Measurements from ENCODE around the gene KCTD5. TPM values are rescaled to one million over a fixed set of nuclear protein-coding genes. Genes with fewer than 3 reads are reported as not detected.

Gene KCTD5
- total and polyA plus RNA-seq, 2 experiments from 2014 or later: 19.7 to 31.8 TPM

DNA sequence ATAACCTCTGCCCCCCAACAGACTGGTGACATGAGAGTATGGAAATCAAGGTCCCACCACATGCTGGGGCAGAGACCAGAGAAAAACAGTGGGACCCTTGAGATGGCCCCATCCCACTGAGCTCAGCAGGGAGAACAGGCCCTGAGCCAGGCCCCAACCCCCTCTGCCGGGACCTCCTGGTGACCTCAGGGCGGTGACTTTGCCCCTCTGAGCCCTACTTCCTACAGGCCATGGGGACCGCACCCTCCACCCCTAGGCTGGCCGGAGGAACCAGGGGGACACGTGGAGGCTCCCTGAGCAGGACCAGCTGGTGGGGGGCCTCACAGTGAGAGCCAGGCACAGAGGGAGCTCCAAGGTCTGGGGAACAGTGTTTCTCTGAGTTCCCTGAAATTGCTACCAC, 56.3 kb downstream of the KCTD5 start:
- DNase-seq (ENCODE audit: low spot score) (no peak), ATAC-seq (no peak)
- peaks cover 3% of the 10 kb centered on the region; the same call in 1 of the 3 replicates for H3K4me1 Mint-ChIP-seq
- H3F3A ChIP-seq (replicated peaks; ENCODE audit: low read depth): no peaks in the 10 kb centered on the region
- no peaks in the 10 kb centered on the region for H3K4me1 ChIP-seq (ENCODE audit: insufficient read depth)
- no peaks in the 10 kb centered on the region for H4K20me1 ChIP-seq (replicated peaks; ENCODE audit: insufficient read depth)
- H2AFZ ChIP-seq: no peak overlapping the region
- TF ChIP-seq CREB1 (CRISPR knock-in tag; IDR thresholded peaks at IDR 0.05; ENCODE audit: low read depth) (no peak), EZH2 (IDR thresholded peaks at IDR 0.05; ENCODE audit: low read depth, unreplicated experiment) (no peak), JUNB (IDR thresholded peaks at IDR 0.05; ENCODE audit: unreplicated experiment) (no peak), ZNF114 (CRISPR knock-in tag; IDR thresholded peaks at IDR 0.05) (no peak), EZH2phosphoT487 (IDR thresholded peaks at IDR 0.05; ENCODE audit: unreplicated experiment) (no peak), POLR2AphosphoS5 (IDR thresholded peaks at IDR 0.05; ENCODE audit: low read depth) (no peak), CTCF (conservative IDR thresholded peaks at IDR 0.05; ENCODE audit: low read depth in 2 of 2) (no peak)
- TF ChIP-seq, protein P1, sequence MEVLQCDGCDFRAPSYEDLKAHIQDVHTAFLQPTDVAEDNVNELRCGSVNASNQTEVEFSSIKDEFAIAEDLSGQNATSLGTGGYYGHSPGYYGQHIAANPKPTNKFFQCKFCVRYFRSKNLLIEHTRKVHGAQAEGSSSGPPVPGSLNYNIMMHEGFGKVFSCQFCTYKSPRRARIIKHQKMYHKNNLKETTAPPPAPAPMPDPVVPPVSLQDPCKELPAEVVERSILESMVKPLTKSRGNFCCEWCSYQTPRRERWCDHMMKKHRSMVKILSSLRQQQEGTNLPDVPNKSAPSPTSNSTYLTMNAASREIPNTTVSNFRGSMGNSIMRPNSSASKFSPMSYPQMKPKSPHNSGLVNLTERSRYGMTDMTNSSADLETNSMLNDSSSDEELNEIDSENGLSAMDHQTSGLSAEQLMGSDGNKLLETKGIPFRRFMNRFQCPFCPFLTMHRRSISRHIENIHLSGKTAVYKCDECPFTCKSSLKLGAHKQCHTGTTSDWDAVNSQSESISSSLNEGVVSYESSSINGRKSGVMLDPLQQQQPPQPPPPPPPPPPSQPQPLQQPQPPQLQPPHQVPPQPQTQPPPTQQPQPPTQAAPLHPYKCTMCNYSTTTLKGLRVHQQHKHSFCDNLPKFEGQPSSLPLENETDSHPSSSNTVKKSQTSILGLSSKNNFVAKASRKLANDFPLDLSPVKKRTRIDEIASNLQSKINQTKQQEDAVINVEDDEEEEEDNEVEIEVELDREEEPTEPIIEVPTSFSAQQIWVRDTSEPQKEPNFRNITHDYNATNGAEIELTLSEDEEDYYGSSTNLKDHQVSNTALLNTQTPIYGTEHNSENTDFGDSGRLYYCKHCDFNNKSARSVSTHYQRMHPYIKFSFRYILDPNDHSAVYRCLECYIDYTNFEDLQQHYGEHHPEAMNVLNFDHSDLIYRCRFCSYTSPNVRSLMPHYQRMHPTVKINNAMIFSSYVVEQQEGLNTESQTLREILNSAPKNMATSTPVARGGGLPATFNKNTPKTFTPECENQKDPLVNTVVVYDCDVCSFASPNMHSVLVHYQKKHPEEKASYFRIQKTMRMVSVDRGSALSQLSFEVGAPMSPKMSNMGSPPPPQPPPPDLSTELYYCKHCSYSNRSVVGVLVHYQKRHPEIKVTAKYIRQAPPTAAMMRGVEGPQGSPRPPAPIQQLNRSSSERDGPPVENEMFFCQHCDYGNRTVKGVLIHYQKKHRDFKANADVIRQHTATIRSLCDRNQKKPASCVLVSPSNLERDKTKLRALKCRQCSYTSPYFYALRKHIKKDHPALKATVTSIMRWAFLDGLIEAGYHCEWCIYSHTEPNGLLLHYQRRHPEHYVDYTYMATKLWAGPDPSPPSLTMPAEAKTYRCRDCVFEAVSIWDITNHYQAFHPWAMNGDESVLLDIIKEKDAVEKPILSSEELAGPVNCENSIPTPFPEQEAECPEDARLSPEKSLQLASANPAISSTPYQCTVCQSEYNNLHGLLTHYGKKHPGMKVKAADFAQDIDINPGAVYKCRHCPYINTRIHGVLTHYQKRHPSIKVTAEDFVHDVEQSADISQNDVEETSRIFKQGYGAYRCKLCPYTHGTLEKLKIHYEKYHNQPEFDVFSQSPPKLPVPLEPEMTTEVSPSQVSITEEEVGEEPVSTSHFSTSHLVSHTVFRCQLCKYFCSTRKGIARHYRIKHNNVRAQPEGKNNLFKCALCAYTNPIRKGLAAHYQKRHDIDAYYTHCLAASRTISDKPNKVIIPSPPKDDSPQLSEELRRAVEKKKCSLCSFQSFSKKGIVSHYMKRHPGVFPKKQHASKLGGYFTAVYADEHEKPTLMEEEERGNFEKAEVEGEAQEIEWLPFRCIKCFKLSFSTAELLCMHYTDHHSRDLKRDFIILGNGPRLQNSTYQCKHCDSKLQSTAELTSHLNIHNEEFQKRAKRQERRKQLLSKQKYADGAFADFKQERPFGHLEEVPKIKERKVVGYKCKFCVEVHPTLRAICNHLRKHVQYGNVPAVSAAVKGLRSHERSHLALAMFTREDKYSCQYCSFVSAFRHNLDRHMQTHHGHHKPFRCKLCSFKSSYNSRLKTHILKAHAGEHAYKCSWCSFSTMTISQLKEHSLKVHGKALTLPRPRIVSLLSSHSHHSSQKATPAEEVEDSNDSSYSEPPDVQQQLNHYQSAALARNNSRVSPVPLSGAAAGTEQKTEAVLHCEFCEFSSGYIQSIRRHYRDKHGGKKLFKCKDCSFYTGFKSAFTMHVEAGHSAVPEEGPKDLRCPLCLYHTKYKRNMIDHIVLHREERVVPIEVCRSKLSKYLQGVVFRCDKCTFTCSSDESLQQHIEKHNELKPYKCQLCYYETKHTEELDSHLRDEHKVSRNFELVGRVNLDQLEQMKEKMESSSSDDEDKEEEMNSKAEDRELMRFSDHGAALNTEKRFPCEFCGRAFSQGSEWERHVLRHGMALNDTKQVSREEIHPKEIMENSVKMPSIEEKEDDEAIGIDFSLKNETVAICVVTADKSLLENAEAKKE (CRISPR knock-in tag; IDR thresholded peaks at IDR 0.05): no peak
- no peak overlapping the region for H3K27ac Mint-ChIP-seq
- H3K4me3 Mint-ChIP-seq: no peak overlapping the region
- H3K4me2 ChIP-seq: no peak overlapping the region
- H3K36me3 Mint-ChIP-seq (ENCODE audit: low read depth): no peaks in the 10 kb centered on the region; the same call in 2 of the 3 replicates
- no peak overlapping the region for H3K4me3 ChIP-seq
- no peaks in the 10 kb centered on the region for H3K27me3 ChIP-seq (ENCODE audit: insufficient read depth)
- no peak overlapping the region for H3K27ac ChIP-seq (ENCODE audit: low read depth)
- peaks cover 10% of the 10 kb centered on the region for H3K27me3 Mint-ChIP-seq (ENCODE audit: insufficient read depth, low read depth, poor library complexity)
- H3K36me3 ChIP-seq (ENCODE audit: insufficient read depth): no peaks in the 10 kb centered on the region
- no peaks in the 10 kb centered on the region for H3K9me2 ChIP-seq (ENCODE audit: insufficient read depth)
- no peaks in the 10 kb centered on the region for H3K79me2 ChIP-seq (replicated peaks; ENCODE audit: insufficient read depth)
- H3K9me3 Mint-ChIP-seq: no peaks in the 10 kb centered on the region

Data from GM23338 (cell line).